GM10266 (cell line): ENCODE data around the gene NKPD1.

Experiments
- DNase-seq: peaks from one replicate; pipeline ENCODE4 v3.0.0; 2012; ENCODE audit errors: extremely low spot score
- TF ChIP-seq, protein P1 (sequence below): IDR thresholded peaks from 2 replicates; pipeline ENCODE4 v1.5.1; 2012; ENCODE audit warnings: mild to moderate bottlenecking, low read depth; ENCODE audit not compliant: control insufficient read depth, insufficient read depth; ENCODE audit errors: missing control alignments

Gene NKPD1

DNA sequence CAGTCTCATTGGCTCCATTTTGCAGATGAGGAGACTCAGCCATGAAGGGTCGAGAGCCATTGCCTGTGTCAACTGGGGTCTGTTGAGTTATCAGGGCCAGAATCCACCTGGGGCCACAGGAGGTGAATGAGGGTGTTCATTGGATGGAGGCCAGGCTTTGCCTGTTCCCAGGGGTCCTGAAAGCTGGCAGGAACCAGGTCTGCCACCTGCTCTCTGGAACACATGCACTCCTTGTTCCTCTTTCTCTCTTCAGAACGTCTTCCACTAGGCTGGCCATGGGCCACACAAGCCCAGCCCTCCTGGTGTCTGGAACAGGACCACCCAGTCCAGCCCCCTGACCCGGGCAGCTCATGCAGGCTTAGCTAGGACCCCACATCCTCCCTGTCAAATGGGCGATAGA, 46.7 kb downstream of the NKPD1 start:
- no peak for DNase-seq
- TF ChIP-seq, protein P1, sequence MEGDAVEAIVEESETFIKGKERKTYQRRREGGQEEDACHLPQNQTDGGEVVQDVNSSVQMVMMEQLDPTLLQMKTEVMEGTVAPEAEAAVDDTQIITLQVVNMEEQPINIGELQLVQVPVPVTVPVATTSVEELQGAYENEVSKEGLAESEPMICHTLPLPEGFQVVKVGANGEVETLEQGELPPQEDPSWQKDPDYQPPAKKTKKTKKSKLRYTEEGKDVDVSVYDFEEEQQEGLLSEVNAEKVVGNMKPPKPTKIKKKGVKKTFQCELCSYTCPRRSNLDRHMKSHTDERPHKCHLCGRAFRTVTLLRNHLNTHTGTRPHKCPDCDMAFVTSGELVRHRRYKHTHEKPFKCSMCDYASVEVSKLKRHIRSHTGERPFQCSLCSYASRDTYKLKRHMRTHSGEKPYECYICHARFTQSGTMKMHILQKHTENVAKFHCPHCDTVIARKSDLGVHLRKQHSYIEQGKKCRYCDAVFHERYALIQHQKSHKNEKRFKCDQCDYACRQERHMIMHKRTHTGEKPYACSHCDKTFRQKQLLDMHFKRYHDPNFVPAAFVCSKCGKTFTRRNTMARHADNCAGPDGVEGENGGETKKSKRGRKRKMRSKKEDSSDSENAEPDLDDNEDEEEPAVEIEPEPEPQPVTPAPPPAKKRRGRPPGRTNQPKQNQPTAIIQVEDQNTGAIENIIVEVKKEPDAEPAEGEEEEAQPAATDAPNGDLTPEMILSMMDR, result no peak

DNA sequence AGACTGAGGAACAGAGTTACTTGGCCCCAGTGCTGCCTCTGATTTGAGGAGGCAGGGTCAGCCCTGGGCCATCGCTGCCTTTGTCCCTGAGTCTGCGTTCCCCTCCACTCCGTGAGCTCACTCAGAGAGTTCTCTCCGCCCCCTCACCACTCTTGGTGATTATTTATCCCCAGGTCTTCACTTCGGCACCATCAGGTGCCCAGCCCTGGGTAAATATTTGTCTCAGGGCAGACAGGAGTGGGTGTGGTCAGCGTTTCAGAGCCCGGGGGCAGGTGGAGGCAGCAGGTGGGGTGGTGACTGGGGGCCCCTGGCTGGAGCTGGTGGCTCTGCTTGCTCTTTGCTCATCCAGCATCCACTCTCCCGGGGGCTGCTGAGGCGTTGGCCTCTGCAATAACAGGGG, 47.2 kb downstream of the NKPD1 start:
- no peak for DNase-seq
- TF ChIP-seq, protein P1, result no peak

DNA sequence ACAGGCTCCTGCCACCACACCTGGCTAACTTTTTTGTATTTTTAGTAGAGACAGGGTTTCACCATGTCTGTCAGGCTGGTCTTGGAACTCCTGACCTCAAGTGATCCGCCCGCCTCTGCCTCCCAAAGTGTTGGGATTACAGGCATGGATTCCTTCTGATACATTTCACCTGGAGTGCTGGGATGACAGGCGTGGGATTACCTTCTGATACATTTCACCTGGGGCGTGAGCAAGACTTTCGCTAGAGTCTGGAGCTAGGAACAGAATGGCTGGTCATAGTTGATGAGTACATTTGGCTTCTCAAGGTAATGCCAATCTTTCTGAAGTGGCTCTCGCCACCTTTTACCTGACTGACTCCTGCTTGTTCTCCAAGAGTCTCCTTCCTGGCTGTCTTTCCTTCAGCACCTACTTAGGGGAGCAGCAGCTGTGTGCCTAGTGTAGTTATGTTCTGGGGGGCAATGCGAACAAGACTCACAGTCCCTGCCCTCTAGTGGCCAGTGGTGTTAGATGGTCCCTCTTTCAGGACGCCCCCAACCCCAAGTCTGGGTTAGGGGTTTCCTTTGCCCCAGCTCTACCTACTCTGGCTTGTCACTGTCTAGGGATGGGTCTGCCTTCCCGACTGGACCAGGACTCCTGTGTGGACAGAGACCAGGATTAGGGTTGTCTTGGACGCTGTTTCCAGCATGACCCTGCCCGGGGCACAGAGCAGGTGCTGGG, 48.5 kb downstream of the NKPD1 start:
- no peak for DNase-seq
- TF ChIP-seq, protein P1, result no peak
